ENCODE results near the gene PTPRG. TPM values are rescaled to one million over a fixed set of nuclear protein-coding genes. Genes with fewer than 3 reads are reported as not detected.

PTPRG gene
- total RNA-seq, 1 donor from 2014 or later, result 0.22 TPM

- no peaks in the 10 kb centered on the region for H3K9me3 Mint-ChIP-seq
- CTCF ChIA-PET, result no interaction called here
- no peak for TF ChIP-seq CTCF (IDR thresholded peaks at IDR 0.05)
- H3K36me3 Mint-ChIP-seq (ENCODE audit: low read depth), result no peaks in the 10 kb centered on the region
- DNase-seq (no peak), ATAC-seq (ENCODE audit: low read depth) (no peak)
- H3K27ac Mint-ChIP-seq, result no peak overlapping the region
- POLR2A ChIA-PET, result no interaction called here
- no peaks in the 10 kb centered on the region for H3K27me3 Mint-ChIP-seq
- H3K4me3 Mint-ChIP-seq, result no peak overlapping the region
- no peaks in the 10 kb centered on the region for H3K4me1 Mint-ChIP-seq
- intact Hi-C loops (cut with micrococcal nuclease), result no loop called here
These were observed 245.4 kb downstream of the PTPRG start for GRCh38 chr3:61806810-61807209.

GRCh38 chr3:61807865-61808276 is 246.5 kb downstream of the PTPRG start:
- POLR2A ChIA-PET, result no interaction called here
- Mint-ChIP-seq H3K27me3 (no peaks in the 10 kb centered on the region), H3K27ac (no peak overlapping the region), H3K36me3 (ENCODE audit: low read depth) (no peaks in the 10 kb centered on the region), H3K4me1 (no peaks in the 10 kb centered on the region), H3K9me3 (no peaks in the 10 kb centered on the region), H3K4me3 (no peak overlapping the region)
- CTCF ChIA-PET, result no interaction called here
- DNase-seq, result no peak
- ATAC-seq (ENCODE audit: low read depth), result no peak
- intact Hi-C loops (cut with micrococcal nuclease), result no loop called here
- TF ChIP-seq CTCF (IDR thresholded peaks at IDR 0.05), result no peak

- H3K27me3 Mint-ChIP-seq, result no peaks in the 10 kb centered on the region
- DNase-seq (no peak), ATAC-seq (ENCODE audit: low read depth) (no peak)
- no peaks in the 10 kb centered on the region for H3K4me1 Mint-ChIP-seq
- intact Hi-C loops (cut with micrococcal nuclease), result no loop called here
- no peaks in the 10 kb centered on the region for H3K36me3 Mint-ChIP-seq (ENCODE audit: low read depth)
- H3K9me3 Mint-ChIP-seq, result no peaks in the 10 kb centered on the region
- ChIA-PET CTCF (no interaction called here), POLR2A (no interaction called here)
- no peak overlapping the region for H3K4me3 Mint-ChIP-seq
- TF ChIP-seq CTCF (IDR thresholded peaks at IDR 0.05), result no peak
- no peak overlapping the region for H3K27ac Mint-ChIP-seq
These were observed 247.2 kb downstream of the PTPRG start for GRCh38 chr3:61808526-61808925.

- no peak for TF ChIP-seq CTCF (IDR thresholded peaks at IDR 0.05)
- intact Hi-C loops (cut with micrococcal nuclease), result no loop called here
- CTCF ChIA-PET, result no interaction called here
These were observed 247.6 kb downstream of the PTPRG start for GRCh38 chr3:61808999-61809398.

GRCh38 chr3:61809879-61810278 is 248.5 kb downstream of the PTPRG start:
- TF ChIP-seq CTCF (IDR thresholded peaks at IDR 0.05), result no peak
- intact Hi-C loops (cut with micrococcal nuclease), result no loop called here
- H3K9me3 Mint-ChIP-seq, result no peaks in the 10 kb centered on the region
- no peak overlapping the region for H3K4me3 Mint-ChIP-seq
- ChIA-PET CTCF (no interaction called here), POLR2A (no interaction called here)
- H3K27ac Mint-ChIP-seq, result no peak overlapping the region
- H3K4me1 Mint-ChIP-seq, result no peaks in the 10 kb centered on the region
- no peak for ATAC-seq (ENCODE audit: low read depth)
- H3K36me3 Mint-ChIP-seq (ENCODE audit: low read depth), result no peaks in the 10 kb centered on the region
- no peak for DNase-seq
- no peaks in the 10 kb centered on the region for H3K27me3 Mint-ChIP-seq

More at GRCh38 chr3:61808999-61809398, 247.6 kb downstream of the PTPRG start:
- no peaks in the 10 kb centered on the region for H3K27me3 Mint-ChIP-seq
- no peak overlapping the region for H3K27ac Mint-ChIP-seq
- no peak overlapping the region for H3K4me3 Mint-ChIP-seq
- POLR2A ChIA-PET, result no interaction called here
- no peaks in the 10 kb centered on the region for H3K36me3 Mint-ChIP-seq (ENCODE audit: low read depth)
- H3K4me1 Mint-ChIP-seq, result no peaks in the 10 kb centered on the region
- no peaks in the 10 kb centered on the region for H3K9me3 Mint-ChIP-seq
- DNase-seq (no peak), ATAC-seq (ENCODE audit: low read depth) (no peak)

Data from activated B cell treated with CpG ODN at 0.5 μM for 24 hours (primary cell).